IMR-90 (cell line): ENCODE data around the gene SLC17A9. TPM values are rescaled to one million over a fixed set of nuclear protein-coding genes. Genes with fewer than 3 reads are reported as not detected.
A peak's percentile ranks its signal among the peaks of the same experiment; 100 is the strongest.

Experiments used
- ATAC-seq: fragments of 200-7000 bp; cut with Tn5 transposase; 2 replicates; pipeline ENCODE4 v1.9.1; 2020; ENCODE audit warnings: low read depth, mild to moderate bottlenecking, moderate library complexity
- BruUV-seq: library from RNA; stranded (reverse); fragments of 400-500 nt; replicated peaks from 2 replicates; lab custom pipeline; 2021; lab: Mats Ljungman, UMichigan
- CTCF ChIA-PET: fragments of 300-600 bp; formaldehyde crosslinking; extraction: SDS; loops from one replicate; lab custom pipeline; 2021; ENCODE audit warnings: antibody characterized with exemption; lab: Yijun Ruan, JAX
- POLR2A ChIA-PET: fragments of 300-600 bp; sonication (Branson Sonifier 250); formaldehyde crosslinking; loops from one replicate; lab custom pipeline; 2022; ENCODE audit warnings: antibody characterized with exemption; ENCODE audit not compliant: unreplicated experiment; lab: Charles Lee
- DNase-seq: peaks from one replicate; pipeline ENCODE4 v3.0.0; 2013
- H2AFZ ChIP-seq: replicated peaks from 2 replicates; pipeline ENCODE3; 2013; ENCODE audit warnings: low read length, mild to moderate bottlenecking; ENCODE audit not compliant: poor library complexity
- H2AK5ac ChIP-seq: 2 replicates; pipeline ENCODE4 v1.6.1; 2013; ENCODE audit warnings: low read depth, low read length, inconsistent platforms
- H2AK9ac ChIP-seq: replicated peaks from 2 replicates; pipeline ENCODE3; 2013; ENCODE audit warnings: mild to moderate bottlenecking, low read depth, low read length, moderate library complexity; ENCODE audit not compliant: poor library complexity
- H2BK120ac ChIP-seq: 2 replicates; pipeline ENCODE4 v1.6.1; 2013; ENCODE audit warnings: low read depth, low read length, inconsistent platforms
- H2BK15ac ChIP-seq: 3 replicates; pipeline ENCODE4 v1.6.1; 2013; ENCODE audit warnings: low read depth, low read length, inconsistent platforms
- H2BK20ac ChIP-seq: 2 replicates; pipeline ENCODE4 v1.6.1; 2013; ENCODE audit warnings: low read depth, mild to moderate bottlenecking, inconsistent platforms, low read length, moderate library complexity
- H2BK5ac ChIP-seq: 2 replicates; pipeline ENCODE4 v1.6.1; 2013; ENCODE audit warnings: mild to moderate bottlenecking, low read depth, low read length, inconsistent platforms; ENCODE audit not compliant: poor library complexity, severe bottlenecking
- H3K14ac ChIP-seq: replicated peaks from 2 replicates; pipeline ENCODE4 v1.6.1; 2013; ENCODE audit warnings: low read depth, low read length, inconsistent platforms
- H3K18ac ChIP-seq: 2 replicates; pipeline ENCODE4 v1.6.1; 2013; ENCODE audit warnings: low read depth, low read length, control low read depth
- H3K23ac ChIP-seq: 2 replicates; pipeline ENCODE4 v1.6.1; 2013; ENCODE audit warnings: low read depth, low read length, inconsistent platforms
- H3K27ac ChIP-seq: 2 replicates; pipeline ENCODE4 v1.5.1; 2013; ENCODE audit warnings: mild to moderate bottlenecking, control low read depth, low read length; ENCODE audit not compliant: insufficient read depth
- H3K27me3 ChIP-seq: 2 replicates; pipeline ENCODE4 v1.6.1; 2013; ENCODE audit warnings: low read length; ENCODE audit not compliant: control insufficient read depth, insufficient read depth
- H3K36me3 ChIP-seq: 2 replicates; pipeline ENCODE4 v1.6.1; 2013; ENCODE audit warnings: low read length, mixed read lengths; ENCODE audit not compliant: control insufficient read depth, insufficient read depth
- H3K4ac ChIP-seq: 2 replicates; pipeline ENCODE4 v1.6.1; 2013; ENCODE audit warnings: low read depth, low read length, inconsistent platforms
- H3K4me1 ChIP-seq: 2 replicates; pipeline ENCODE4 v1.6.1; 2013; ENCODE audit warnings: low read length, mixed read lengths; ENCODE audit not compliant: control insufficient read depth, insufficient read depth
- H3K4me2 ChIP-seq: 2 replicates; pipeline ENCODE4 v1.6.1; 2013; ENCODE audit warnings: low read depth, mild to moderate bottlenecking, control low read depth, low read length, moderate library complexity
- H3K4me3 ChIP-seq: 2 replicates; pipeline ENCODE4 v1.5.1; 2013; ENCODE audit warnings: low read depth, mild to moderate bottlenecking, control low read depth, low read length, moderate library complexity; ENCODE audit not compliant: insufficient read depth
- H3K56ac ChIP-seq: 2 replicates; pipeline ENCODE4 v1.6.1; 2013; ENCODE audit warnings: low read length, inconsistent platforms; ENCODE audit not compliant: insufficient read depth; ENCODE audit errors: extremely low read depth
- H3K79me1 ChIP-seq, 2 experiments: 2 replicates each; pipeline ENCODE4 v1.6.1; 2013; ENCODE audit warnings: low read length in 2 of 2, inconsistent platforms in 1 of 2, low read depth in 1 of 2
- H3K9ac ChIP-seq: 2 replicates; pipeline ENCODE4 v1.6.1; 2013; ENCODE audit warnings: low read depth, low read length, control low read depth
- H3K9me1 ChIP-seq: 2 replicates; pipeline ENCODE4 v1.6.1; 2013; ENCODE audit warnings: low read length, inconsistent platforms; ENCODE audit not compliant: insufficient read depth
- H3K9me3 ChIP-seq: 2 replicates; pipeline ENCODE4 v1.6.1; 2013; ENCODE audit warnings: low read length; ENCODE audit not compliant: control insufficient read depth, insufficient read depth
- H4K20me1 ChIP-seq: 2 replicates; pipeline ENCODE4 v1.6.1; 2013; ENCODE audit warnings: low read length, inconsistent platforms; ENCODE audit not compliant: insufficient read depth
- H4K5ac ChIP-seq: 2 replicates; pipeline ENCODE4 v1.6.1; 2013; ENCODE audit warnings: mild to moderate bottlenecking, low read depth, low read length, control low read depth
- H4K8ac ChIP-seq, 2 experiments: 2 replicates each; pipeline ENCODE4 v1.6.1; 2013; ENCODE audit warnings: low read depth in 2 of 2, low read length in 2 of 2, control low read depth in 1 of 2, inconsistent platforms in 1 of 2
- H4K91ac ChIP-seq: 2 replicates; pipeline ENCODE4 v1.6.1; 2013; ENCODE audit warnings: low read depth, low read length, inconsistent platforms; ENCODE audit not compliant: insufficient read depth
- MXI1 ChIP-seq: IDR thresholded peaks from 2 replicates; pipeline ENCODE4 v1.6.1; 2012; ENCODE audit warnings: low read depth, mild to moderate bottlenecking, low read length, moderate library complexity, borderline replicate concordance
- NFE2L2 ChIP-seq: fragments of 150-350 bp; IDR thresholded peaks from 2 replicates; pipeline ENCODE4 v1.6.1; 2016; ENCODE audit warnings: low read depth, mild to moderate bottlenecking, low read length
- WGBS, 2 experiments: methylation state at CpG; one replicate each; pipeline versions ENCODE4 v1.1.5 to v1.1.7; 2013; ENCODE audit warnings: missing lambda C conversion rate in 2 of 2; ENCODE audit not compliant: insufficient read length in 1 of 2; ENCODE audit errors: extremely low coverage in 2 of 2; 5-methylcytosine and 5-hydroxymethylcytosine counted together
- dilution Hi-C: fragments of 300-500 bp; cut with HindIII; formaldehyde crosslinking; loops from one replicate; pipeline ENCODE4 v1.14.3; 2018; ENCODE audit warnings: low sequenced_read_pairs; ENCODE audit not compliant: unreplicated experiment
- in situ Hi-C: fragments of 300-500 bp; cut with MboI; formaldehyde crosslinking; loops from 3 replicates; pipeline ENCODE4 v1.14.3; 2019; ENCODE audit warnings: low sequenced_read_pairs, inconsistent platforms, mixed read lengths
- intact Hi-C: fragments of 100-400 bp; cut with micrococcal nuclease; formaldehyde crosslinking; loops from 2 replicates; pipeline ENCODE4 v1.10.0; 2022
- polyA plus RNA-seq, 3 experiments: library from polyadenylated mRNA; depleted of rRNA; stranded (reverse); fragments of >200 nt; gene quantifications; 2 replicates each; pipeline ENCODE4 v1.2.3, GENCODE V29; 2012; ENCODE audit warnings: low replicate concordance in 1 of 3
- total RNA-seq: library from RNA; depleted of rRNA; stranded (reverse); fragments of >200 nt; gene quantifications from 2 replicates; pipeline ENCODE4 v1.2.3, GENCODE V29; 2012

The SLC17A9 gene
- total and polyA plus RNA-seq, 2 of the 4 experiments (the other 2 are of a cell fraction) = 2.2 to 14.4 TPM

GRCh38 chr20:62925420-62926228 is 26.9 kb upstream of the SLC17A9 start:
- Histone ChIP-seq H3K9me3 (no peaks in the 10 kb centered on the region), H3K56ac (peak overlapping the region; percentile 75; the same call in 1 of the 2 replicates), H3K18ac (peak overlapping the region; percentile 24; the same call in 1 of the 2 replicates), H2BK15ac (no peak overlapping the region), H3K79me1 (peaks cover 10 to 73% of the 10 kb centered on the region in 2 experiments), H4K5ac (peak overlapping the region; percentile 55), H3K36me3 (no peaks in the 10 kb centered on the region; the same call in 1 of the 2 replicates), H3K9ac (peak overlapping the region; percentile 95), H2BK20ac (no peak overlapping the region), H4K91ac (peak overlapping the region; percentile 0), H2AFZ (peak overlapping the region; percentile 86), H4K8ac (peak overlapping the region; percentile 59 to 78; a peak in 3 of 4 replicates), H3K14ac (peak overlapping the region; percentile 32), H2AK5ac (peak overlapping the region; percentile 48; the same call in 1 of the 2 replicates), H3K4me1 (peaks cover 21% of the 10 kb centered on the region), H3K27me3 (no peaks in the 10 kb centered on the region), H3K9me1 (peaks cover 23% of the 10 kb centered on the region), H3K27ac (peak overlapping the region; percentile 85), H4K20me1 (peaks cover 73% of the 10 kb centered on the region), H3K4ac (peak overlapping the region; percentile 73), H2BK5ac (peak overlapping the region; percentile 91), H2AK9ac (peak overlapping the region; percentile 96), H2BK120ac (0 out of 2 replicates have a peak overlapping the region, but pooled peaks have one; percentile 23), H3K23ac (peak overlapping the region; percentile 55), H3K4me3 (peak overlapping the region; percentile 99), H3K4me2 (peak overlapping the region; percentile 92)
- 1% methylated on average over 30 of the region's 63 CpGs; no CpG with 5 or more reads in 1 of the 2 experiments for WGBS, 2 experiments
- intact Hi-C loops = loop anchor here (2.0 kb wide), 1 partner anchor 25 kb away; no protein-coding TSS in a partner anchor
- ChIA-PET POLR2A (no interaction called here), CTCF (no interaction called here)
- dilution Hi-C loops = no loop called here
- ATAC-seq (peak; percentile 7), DNase-seq (peak; percentile 16)
- in situ Hi-C loops = no loop called here
- TF ChIP-seq NFE2L2 (no peak), MXI1 (peak; percentile 51; the same call in 1 of the 2 replicates)
- no TSS peak for BruUV-seq
